Measurements from ENCODE around the gene SUN1. TPM values are rescaled to one million over a fixed set of nuclear protein-coding genes. Genes with fewer than 3 reads are reported as not detected.

SUN1 gene
- total and polyA plus RNA-seq, 2 of the 8 experiments (the other 6 are each of a cell fraction or from before 2014, with no cell fraction given): 108 to 158 TPM

DNA sequence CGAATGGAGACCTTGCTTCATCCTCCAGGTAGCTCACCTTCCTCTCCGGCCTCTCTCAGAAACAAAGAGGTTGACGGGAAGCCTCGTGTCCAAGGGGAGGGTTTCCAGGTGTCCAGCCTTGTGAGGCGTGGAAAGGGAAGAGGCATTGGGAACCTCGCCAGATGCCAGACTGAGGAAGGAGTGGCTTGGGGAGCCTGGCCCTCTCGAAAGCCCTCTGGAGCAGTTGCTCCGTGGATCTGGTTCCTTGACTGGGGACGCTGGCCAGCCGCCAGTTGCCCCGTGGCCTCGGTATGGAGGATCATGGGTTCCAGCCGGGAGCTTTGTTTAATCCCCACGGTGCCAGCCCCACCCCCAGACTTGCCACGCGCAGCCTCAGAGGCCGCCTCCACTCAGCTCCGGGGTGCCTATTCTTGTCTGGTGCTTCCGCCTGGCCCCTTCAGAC lies 30.3 kb upstream of the SUN1 start:
- Histone ChIP-seq H3K23me2 (ENCODE audit: low read depth, low read length) (no peaks in the 10 kb centered on the region), H4K20me1 (replicated peaks in 1 of 2; ENCODE audit: control insufficient read depth in 1 of 2, insufficient read depth in 2 of 2, low read length in 2 of 2) (no peaks in the 10 kb centered on the region), H4K5ac (ENCODE audit: insufficient read length, low read depth, low read length) (no peak overlapping the region), H3K79me2 (ENCODE audit: control insufficient read depth in 1 of 2, insufficient read depth in 2 of 2, low read length in 2 of 2) (no peaks in the 10 kb centered on the region), H2BK120ac (replicated peaks; ENCODE audit: low read depth, low read length) (no peak overlapping the region), H2BK20ac (ENCODE audit: low read length) (no peak overlapping the region), H3K4me1 (replicated peaks in 1 of 4; ENCODE audit: control insufficient read depth in 3 of 4, insufficient read depth in 4 of 4, low read length in 3 of 4) (no peaks in the 10 kb centered on the region), H3K4ac (replicated peaks; ENCODE audit: insufficient read length, low read depth, low read length) (no peak overlapping the region), H2BK12ac (ENCODE audit: low read depth, low read length) (no peak overlapping the region), H3K36me3 (ENCODE audit: control insufficient read depth in 2 of 4, insufficient read depth in 4 of 4, low read length in 3 of 4) (no peaks in the 10 kb centered on the region), H3K9me3 (ENCODE audit: insufficient read depth in 2 of 2, low read depth in 1 of 2, low read length in 1 of 2) (peaks cover 3 to 6% of the 10 kb centered on the region in 2 experiments; a peak in 2 of 4 replicates), H3K14ac (ENCODE audit: insufficient read length) (no peak overlapping the region), H3K79me1 (ENCODE audit: low read depth, low read length) (no peaks in the 10 kb centered on the region), H3K56ac (replicated peaks; ENCODE audit: insufficient read length, low read depth, low read length) (no peak overlapping the region), H3K4me2 (ENCODE audit: insufficient read depth in 1 of 2, low read depth in 2 of 2, low read length in 2 of 2) (no peak overlapping the region), H3K27ac (ENCODE audit: low read depth, low read length) (no peak overlapping the region), H4K91ac (replicated peaks; ENCODE audit: insufficient read length, low read length) (no peak overlapping the region), H2BK5ac (ENCODE audit: low read depth, low read length) (no peak overlapping the region), H3K9ac (replicated peaks in 1 of 4; ENCODE audit: extremely low read depth in 1 of 4, low read depth in 3 of 4, low read length in 3 of 4) (no peak overlapping the region), H2AK5ac (ENCODE audit: low read depth, low read length) (no peak overlapping the region; the same call in 1 of the 2 replicates), H2AFZ (ENCODE audit: low read length) (no peak overlapping the region), H3K27me3 (replicated peaks in 1 of 4; ENCODE audit: control insufficient read depth in 3 of 4, extremely low read depth in 1 of 4, insufficient read depth in 3 of 4, low read length in 3 of 4) (no peaks in the 10 kb centered on the region), H3K23ac (ENCODE audit: insufficient read length) (no peak overlapping the region), H3K4me3 (ENCODE audit: extremely low read depth in 1 of 4, insufficient read depth in 2 of 4, low read depth in 3 of 4, low read length in 4 of 4) (no peak overlapping the region), H2BK15ac (ENCODE audit: low read length) (no peak overlapping the region), H3K18ac (ENCODE audit: extremely low read depth, low read length) (no peak overlapping the region), H4K8ac (ENCODE audit: extremely low read depth, insufficient read depth, low read length) (no peak overlapping the region)
- TF ChIP-seq SIRT6 (IDR thresholded peaks at IDR 0.05; ENCODE audit: low read length) (no peak), FOSL1 (IDR thresholded peaks at IDR 0.05; ENCODE audit: insufficient read depth, low read depth, low read length) (no peak)
- FAIRE-seq (no peak), DNase-seq (ENCODE audit: low read depth in 1 of 2, low spot score in 2 of 2) (no peak)
- 94% methylated on average over 13 of the region's 19 CpGs; no CpG with 5 or more reads in 1 of the 2 experiments for WGBS, 2 experiments (ENCODE audit: extremely low coverage in 1 of 2, insufficient coverage in 1 of 2, insufficient read length in 1 of 2, insufficient replicate concordance in 2 of 2, low coverage in 1 of 2, low lambda C conversion rate in 2 of 2, missing lambda C conversion rate in 1 of 2)
- ChIA-PET POLR2A (ENCODE audit: partially characterized antibody) (interaction anchor here (1.2 to 1.5 kb wide), 2 partner anchors 15 to 31 kb away, joined by 3 read pairs; partner anchors contain the start of gene SUN1), CTCF (ENCODE audit: partially characterized antibody) (interaction anchor here (0.7 to 2.2 kb wide), 5 partner anchors 9 to 45 kb away, joined by 3 to 9 read pairs (median 3); partner anchors contain the start of gene SUN1)
